GM23338 (cell line): Measurements from ENCODE around the gene MYO9B. TPM values are rescaled to one million over a fixed set of nuclear protein-coding genes. Genes with fewer than 3 reads are reported as not detected.

Experiments
- ATAC-seq: fragments of 200-7000 bp; cut with Tn5 transposase; 3 replicates; pipeline ENCODE4 v1.9.1; 2020
- DNase-seq: peaks from one replicate; pipeline ENCODE4 v3.0.0-alpha.2; 2015; ENCODE audit warnings: low spot score
- H2AFZ ChIP-seq: fragments of 200-600 bp; sonication (generic); 2 replicates; pipeline ENCODE4 v1.8.0; 2016; ENCODE audit warnings: antibody characterized with exemption, mild to moderate bottlenecking, moderate library complexity
- H3F3A ChIP-seq: fragments of 200-600 bp; sonication (generic); replicated peaks from 2 replicates; pipeline ENCODE4 v1.8.0; 2017; ENCODE audit warnings: antibody characterized with exemption, mixed run types, low read depth
- H3K27ac ChIP-seq: fragments of 200-600 bp; sonication (generic); 2 replicates; pipeline ENCODE4 v1.6.1; 2016; ENCODE audit warnings: low read depth
- H3K27me3 ChIP-seq: fragments of 200-600 bp; sonication (generic); 2 replicates; pipeline ENCODE4 v1.8.0; 2016; ENCODE audit warnings: mild to moderate bottlenecking, mixed run types, moderate library complexity; ENCODE audit not compliant: insufficient read depth
- H3K36me3 ChIP-seq: fragments of 200-600 bp; sonication (generic); 2 replicates; pipeline ENCODE4 v1.8.0; 2016; ENCODE audit warnings: mild to moderate bottlenecking; ENCODE audit not compliant: insufficient read depth
- H3K4me1 ChIP-seq: fragments of 200-600 bp; sonication (generic); 2 replicates; pipeline ENCODE4 v1.8.0; 2016; ENCODE audit warnings: mild to moderate bottlenecking, moderate library complexity; ENCODE audit not compliant: insufficient read depth
- H3K4me2 ChIP-seq: fragments of 200-600 bp; sonication (generic); 2 replicates; pipeline ENCODE4 v1.7.1; 2017; ENCODE audit warnings: mixed run types
- H3K4me3 ChIP-seq: fragments of 200-600 bp; sonication (generic); 2 replicates; pipeline ENCODE4 v1.6.1; 2016; ENCODE audit warnings: mixed run types
- H3K79me2 ChIP-seq: fragments of 200-600 bp; sonication (generic); replicated peaks from 2 replicates; pipeline ENCODE4 v1.8.0; 2017; ENCODE audit warnings: mild to moderate bottlenecking; ENCODE audit not compliant: insufficient read depth
- H3K9me2 ChIP-seq: fragments of 200-600 bp; sonication (generic); 2 replicates; pipeline ENCODE4 v1.8.0; 2017; ENCODE audit not compliant: insufficient read depth
- H4K20me1 ChIP-seq: fragments of 200-600 bp; sonication (generic); replicated peaks from 2 replicates; pipeline ENCODE4 v1.8.0; 2017; ENCODE audit warnings: mild to moderate bottlenecking; ENCODE audit not compliant: insufficient read depth
- H3K27ac Mint-ChIP-seq: 2 replicates; pipeline ENCODE4 v1.8.0; 2020; ENCODE audit warnings: inconsistent platforms, mild to moderate bottlenecking, moderate library complexity, mixed read lengths
- H3K27me3 Mint-ChIP-seq: 3 replicates; pipeline ENCODE4 v1.8.0; 2022; ENCODE audit warnings: low read depth, mild to moderate bottlenecking, moderate library complexity, mixed read lengths, inconsistent platforms; ENCODE audit not compliant: insufficient read depth, poor library complexity
- H3K36me3 Mint-ChIP-seq: 3 replicates; pipeline ENCODE4 v1.8.0; 2021; ENCODE audit warnings: low read depth, mild to moderate bottlenecking, inconsistent platforms, moderate library complexity, mixed read lengths
- H3K4me1 Mint-ChIP-seq: 3 replicates; pipeline ENCODE4 v1.8.0; 2020; ENCODE audit warnings: mild to moderate bottlenecking, inconsistent platforms, mixed read lengths
- H3K4me3 Mint-ChIP-seq: 3 replicates; pipeline ENCODE4 v1.8.0; 2021; ENCODE audit warnings: moderate library complexity, mild to moderate bottlenecking, inconsistent platforms, mixed read lengths
- H3K9me3 Mint-ChIP-seq: 3 replicates; pipeline ENCODE4 v1.8.0; 2020; ENCODE audit warnings: moderate library complexity, mild to moderate bottlenecking, inconsistent platforms, mixed read lengths
- CREB1 ChIP-seq: fragments of 250-450 bp; sonication (Bioruptor Pico); IDR thresholded peaks from 2 replicates; pipeline ENCODE4 v1.5.0; 2020; ENCODE audit warnings: low read depth, mild to moderate bottlenecking, moderate library complexity
- CTCF ChIP-seq, 2 experiments: fragments of 200-600 bp in 1 of 2; sonication (generic) in 1 of 2; conservative IDR thresholded peaks; 2 replicates each; pipeline versions ENCODE4 v1.5.1 to v1.6.1; 2016 to 2017; ENCODE audit warnings: antibody characterized with exemption in 2 of 2, low read depth in 2 of 2, mild to moderate bottlenecking in 2 of 2, moderate library complexity in 1 of 2
- ETS1 ChIP-seq: IDR thresholded peaks from 2 replicates; pipeline ENCODE4 v1.6.1; 2016; ENCODE audit warnings: antibody characterized with exemption
- EZH2 ChIP-seq: fragments of 200-600 bp; sonication (generic); IDR thresholded peaks from one replicate; pipeline ENCODE4 v1.8.0; 2017; ENCODE audit warnings: antibody characterized with exemption, mild to moderate bottlenecking, low read depth; ENCODE audit not compliant: unreplicated experiment
- EZH2phosphoT487 ChIP-seq: fragments of 200-600 bp; sonication (generic); IDR thresholded peaks from one replicate; pipeline ENCODE4 v1.8.1; 2018; ENCODE audit warnings: antibody characterized with exemption; ENCODE audit not compliant: unreplicated experiment
- JUNB ChIP-seq: IDR thresholded peaks from one replicate; pipeline ENCODE4 v1.6.1; 2016; ENCODE audit warnings: antibody characterized with exemption; ENCODE audit not compliant: unreplicated experiment
- NANOG ChIP-seq: IDR thresholded peaks from 2 replicates; pipeline ENCODE4 v1.6.1; 2016; ENCODE audit warnings: antibody characterized with exemption, borderline replicate concordance
- REST ChIP-seq: IDR thresholded peaks from one replicate; pipeline ENCODE4 v1.6.1; 2018; ENCODE audit warnings: antibody characterized with exemption; ENCODE audit not compliant: unreplicated experiment
- STAT1 ChIP-seq: IDR thresholded peaks from one replicate; pipeline ENCODE4 v1.6.1; 2016; ENCODE audit warnings: antibody characterized with exemption; ENCODE audit not compliant: unreplicated experiment
- ZNF114 ChIP-seq: fragments of 250-450 bp; sonication (Bioruptor Pico); IDR thresholded peaks from 2 replicates; pipeline ENCODE4 v1.5.0; 2020; ENCODE audit warnings: mild to moderate bottlenecking, moderate library complexity
- ZNF462 ChIP-seq: fragments of 250-450 bp; sonication (Bioruptor Pico); IDR thresholded peaks from 2 replicates; pipeline ENCODE4 v1.5.0; 2020; ENCODE audit warnings: mild to moderate bottlenecking, moderate library complexity
- polyA plus RNA-seq: library from polyadenylated mRNA; unstranded; fragments of >200 nt; fragmentation: Nextera tagmentation; extraction: Ambion mirVana; gene quantifications from 2 replicates; pipeline ENCODE4 v1.2.1, GENCODE V29; 2016
- total RNA-seq: library from RNA; depleted of rRNA; stranded (reverse); fragments of >200 nt; shearing (Covaris generic); gene quantifications from 2 replicates; pipeline ENCODE4 v1.2.3, GENCODE V29; 2014

Gene MYO9B
- total and polyA plus RNA-seq, 2 experiments from 2014 or later: 28.7 to 61.3 TPM

GRCh38 chr19:17180997-17181702, 105.6 kb downstream of the MYO9B start:
- Mint-ChIP-seq H3K27me3 (peaks cover 10% of the 10 kb centered on the region), H3K9me3 (no peaks in the 10 kb centered on the region), H3K4me1 (peaks cover 13% of the 10 kb centered on the region), H3K27ac (peak overlapping the region; percentile 94), H3K4me3 (no peak overlapping the region; the same call in 1 of the 3 replicates), H3K36me3 (peaks cover 23% of the 10 kb centered on the region)
- Histone ChIP-seq H3K9me2 (no peaks in the 10 kb centered on the region), H3K4me2 (no peak overlapping the region), H2AFZ (no peak overlapping the region), H3K36me3 (peaks cover 6% of the 10 kb centered on the region; the same call in 1 of the 2 replicates), H3K27ac (peak overlapping the region; percentile 84), H3K79me2 (no peaks in the 10 kb centered on the region), H4K20me1 (no peaks in the 10 kb centered on the region; the same call in 1 of the 2 replicates), H3F3A (peaks cover 6% of the 10 kb centered on the region), H3K27me3 (no peaks in the 10 kb centered on the region), H3K4me1 (no peaks in the 10 kb centered on the region), H3K4me3 (no peak overlapping the region)
- ATAC-seq (peak; percentile 81), DNase-seq (peak; percentile 63)
- TF ChIP-seq CREB1 (no peak), ETS1 (no peak), EZH2 (no peak), ZNF462 (no peak), JUNB (no peak), STAT1 (no peak), REST (no peak), CTCF (conservative IDR thresholded peaks at IDR 0.05; ENCODE audit: low read depth in 2 of 2) (no peak), ZNF114 (CRISPR knock-in tag) (no peak), NANOG (no peak), EZH2phosphoT487 (no peak)
